ENCODE data around the gene KIAA0586. TPM values are rescaled to one million over a fixed set of nuclear protein-coding genes. Genes with fewer than 3 reads are reported as not detected.

The KIAA0586 gene
- total RNA-seq, 6 experiments from 2014 or later: 16.6 to 29.1 (median 26.0) TPM

GRCh38 chr14:58560208-58560607 is 132.7 kb downstream of the KIAA0586 start:
- Mint-ChIP-seq H3K4me3 (no peak overlapping the region), H3K27ac (no peak overlapping the region), H3K9me3 (no peaks in the 10 kb centered on the region), H3K4me1 (ENCODE audit: low read depth) (peaks cover 10% of the 10 kb centered on the region), H3K36me3 (ENCODE audit: low read depth) (no peaks in the 10 kb centered on the region), H3K27me3 (ENCODE audit: insufficient read depth) (no peaks in the 10 kb centered on the region; the same call in 1 of the 2 replicates)
- DNase-seq: no peak
- no peak for TF ChIP-seq CTCF (IDR thresholded peaks at IDR 0.05)

GRCh38 chr14:58562141-58562540 is 134.6 kb downstream of the KIAA0586 start:
- Mint-ChIP-seq H3K36me3 (ENCODE audit: low read depth) (no peaks in the 10 kb centered on the region), H3K9me3 (no peaks in the 10 kb centered on the region), H3K4me3 (no peak overlapping the region), H3K4me1 (ENCODE audit: low read depth) (peaks cover 10% of the 10 kb centered on the region), H3K27me3 (ENCODE audit: insufficient read depth) (no peaks in the 10 kb centered on the region; the same call in 1 of the 2 replicates), H3K27ac (no peak overlapping the region)
- DNase-seq: no peak
- no peak for TF ChIP-seq CTCF (IDR thresholded peaks at IDR 0.05)

GRCh38 chr14:58563978-58564377 is 136.5 kb downstream of the KIAA0586 start:
- Mint-ChIP-seq H3K9me3 (no peaks in the 10 kb centered on the region), H3K27ac (no peak overlapping the region), H3K4me1 (ENCODE audit: low read depth) (peaks cover 10% of the 10 kb centered on the region), H3K36me3 (ENCODE audit: low read depth) (no peaks in the 10 kb centered on the region), H3K4me3 (no peak overlapping the region), H3K27me3 (ENCODE audit: insufficient read depth) (no peaks in the 10 kb centered on the region; the same call in 1 of the 2 replicates)
- no peak for TF ChIP-seq CTCF (IDR thresholded peaks at IDR 0.05)
- no peak for DNase-seq

GRCh38 chr14:58565832-58566231 is 138.3 kb downstream of the KIAA0586 start:
- Mint-ChIP-seq H3K4me1 (ENCODE audit: low read depth) (0 out of 2 replicates have a peak, but pooled peaks cover 1% of the 10 kb centered on the region), H3K36me3 (ENCODE audit: low read depth) (no peaks in the 10 kb centered on the region), H3K27ac (no peak overlapping the region), H3K27me3 (ENCODE audit: insufficient read depth) (no peaks in the 10 kb centered on the region; the same call in 1 of the 2 replicates), H3K9me3 (no peaks in the 10 kb centered on the region), H3K4me3 (no peak overlapping the region)
- no peak for TF ChIP-seq CTCF (IDR thresholded peaks at IDR 0.05)
- DNase-seq: no peak

GRCh38 chr14:58566979-58567378 is 139.5 kb downstream of the KIAA0586 start:
- Mint-ChIP-seq H3K4me1 (ENCODE audit: low read depth) (peaks cover 6% of the 10 kb centered on the region), H3K27me3 (ENCODE audit: insufficient read depth) (peaks cover 1% of the 10 kb centered on the region), H3K4me3 (no peak overlapping the region), H3K27ac (no peak overlapping the region), H3K36me3 (ENCODE audit: low read depth) (no peaks in the 10 kb centered on the region), H3K9me3 (no peaks in the 10 kb centered on the region)
- no peak for DNase-seq
- no peak for TF ChIP-seq CTCF (IDR thresholded peaks at IDR 0.05)

GRCh38 chr14:58568322-58568721 is 140.8 kb downstream of the KIAA0586 start:
- Mint-ChIP-seq H3K27ac (no peak overlapping the region), H3K27me3 (ENCODE audit: insufficient read depth) (peaks cover 1% of the 10 kb centered on the region), H3K9me3 (no peaks in the 10 kb centered on the region), H3K36me3 (ENCODE audit: low read depth) (no peaks in the 10 kb centered on the region), H3K4me3 (no peak overlapping the region), H3K4me1 (ENCODE audit: low read depth) (peaks cover 12% of the 10 kb centered on the region)
- no peak for TF ChIP-seq CTCF (IDR thresholded peaks at IDR 0.05)
- no peak for DNase-seq
